HCT116 (cell line): ENCODE measurements around the gene CYP2D6. TPM values are rescaled to one million over a fixed set of nuclear protein-coding genes. Genes with fewer than 3 reads are reported as not detected.

Experiments
- ATAC-seq: fragments of 200-7000 bp; cut with Tn5 transposase; 2 replicates; pipeline ENCODE4 v1.9.1; 2020; ENCODE audit warnings: mild to moderate bottlenecking, moderate library complexity
- BruUV-seq: library from RNA; stranded (reverse); fragments of 400-500 nt; replicated peaks from 2 replicates; lab custom pipeline; 2021; lab: Mats Ljungman, UMichigan
- CTCF ChIA-PET: fragments of 300-600 bp; sonication (Branson Sonifier 250); formaldehyde crosslinking; loops from one replicate; lab custom pipeline; 2021; ENCODE audit warnings: antibody characterized with exemption; lab: Charles Lee
- POLR2A ChIA-PET: fragments of 300-600, 350-600 bp; sonication (Branson Sonifier 250); formaldehyde crosslinking; loops from one replicate; lab custom pipeline; 2021; ENCODE audit warnings: antibody characterized with exemption; lab: Charles Lee
- RAD21 ChIA-PET, 2 experiments: fragments of 300-600 bp; sonication (Branson Sonifier 250); formaldehyde crosslinking; loops; one replicate each; lab custom pipeline; 2023; ENCODE audit warnings: low total read pairs in 2 of 2; ENCODE audit not compliant: uncharacterized antibody in 2 of 2, unreplicated experiment in 2 of 2, low non-redundant PET in 1 of 2; lab: Charles Lee
- DNase-seq: peaks from one replicate; pipeline ENCODE4 v3.0.0-alpha.2; 2010; ENCODE audit warnings: low read depth, low spot score
- H2AFZ ChIP-seq: fragments of 200-600 bp; shearing (Covaris generic), sonication (generic); 2 replicates; pipeline ENCODE4 v1.6.1; 2017; ENCODE audit warnings: low read depth, mixed run types, mixed read lengths, antibody characterized with exemption, low read length; ENCODE audit not compliant: poor library complexity, severe bottlenecking
- H3K27ac ChIP-seq: 2 replicates; pipeline ENCODE4 v1.5.1; 2012; ENCODE audit warnings: low read depth, low read length
- H3K27me3 ChIP-seq: fragments of 200-600 bp; sonication (generic); 2 replicates; pipeline ENCODE4 v1.6.1; 2016; ENCODE audit warnings: mixed run types, low read length, mixed read lengths; ENCODE audit not compliant: insufficient read depth
- H3K36me3 ChIP-seq, 2 experiments: fragments of 200-500 bp in 1 of 2; fragments of 200-600 bp in 1 of 2; sonication (Bioruptor generic) in 1 of 2; sonication (generic) in 1 of 2; 2 replicates each; pipeline versions ENCODE4 v1.5.1 to v1.6.1; 2014 to 2016; ENCODE audit warnings: low read length in 2 of 2, inconsistent platforms in 1 of 2, mixed read lengths in 1 of 2, mixed run types in 1 of 2; ENCODE audit not compliant: insufficient read depth in 2 of 2, control insufficient read depth in 1 of 2
- H3K4me1 ChIP-seq, 2 experiments: fragments of 200-600 bp in 1 of 2; sonication (generic) in 1 of 2; 2 replicates each; pipeline versions ENCODE4 v1.5.1 to v1.6.1; 2012 to 2017; ENCODE audit warnings: low read length in 2 of 2, inconsistent platforms in 1 of 2, mild to moderate bottlenecking in 1 of 2, mixed read lengths in 1 of 2, mixed run types in 1 of 2, moderate library complexity in 1 of 2; ENCODE audit not compliant: insufficient read depth in 2 of 2, control insufficient read depth in 1 of 2
- H3K4me2 ChIP-seq: fragments of 200-600 bp; sonication (generic); 2 replicates; pipeline ENCODE4 v1.6.1; 2017; ENCODE audit warnings: mixed run types, low read length, mixed read lengths
- H3K4me3 ChIP-seq, 2 experiments: fragments of 200-600 bp in 1 of 2; sonication (generic) in 1 of 2; replicated peaks in 1 of 2; 2 replicates each; pipeline ENCODE4 v1.5.1; 2011 to 2016; ENCODE audit warnings: low read length in 2 of 2, control low read depth in 1 of 2, low read depth in 1 of 2, mild to moderate bottlenecking in 1 of 2, mixed read lengths in 1 of 2, mixed run types in 1 of 2
- H3K79me2 ChIP-seq: fragments of 200-600 bp; sonication (generic); 2 replicates; pipeline ENCODE4 v1.6.1; 2017; ENCODE audit warnings: mild to moderate bottlenecking, mixed run types, low read length, moderate library complexity, mixed read lengths; ENCODE audit not compliant: insufficient read depth
- H3K9ac ChIP-seq: fragments of 200-600 bp; sonication (generic); 2 replicates; pipeline ENCODE4 v1.6.1; 2016; ENCODE audit warnings: low read length, mixed read lengths
- H3K9me2 ChIP-seq: fragments of 200-600 bp; sonication (generic), shearing (Covaris generic); 2 replicates; pipeline ENCODE4 v1.6.1; 2017; ENCODE audit warnings: mixed run types, mild to moderate bottlenecking, moderate library complexity; ENCODE audit not compliant: insufficient read depth
- H3K9me3 ChIP-seq, 2 experiments: fragments of 200-500 bp in 1 of 2; fragments of 200-600 bp in 1 of 2; sonication (Bioruptor generic) in 1 of 2; sonication (generic) in 1 of 2; 2 replicates each; pipeline ENCODE4 v1.6.1; 2014 to 2017; ENCODE audit warnings: low read length in 2 of 2, mixed read lengths in 2 of 2, inconsistent platforms in 1 of 2, low read depth in 1 of 2, mild to moderate bottlenecking in 1 of 2, mixed run types in 1 of 2, moderate library complexity in 1 of 2; ENCODE audit not compliant: control insufficient read depth in 1 of 2, insufficient read depth in 1 of 2
- H4K20me1 ChIP-seq: fragments of 200-600 bp; sonication (generic), shearing (Covaris generic); 2 replicates; pipeline ENCODE4 v1.6.1; 2017; ENCODE audit warnings: mixed run types, mild to moderate bottlenecking, moderate library complexity; ENCODE audit not compliant: insufficient read depth
- EZH2phosphoT487 ChIP-seq: fragments of 200-600 bp; IDR thresholded peaks from 2 replicates; pipeline ENCODE4 v1.6.1; 2018; ENCODE audit warnings: antibody characterized with exemption, borderline replicate concordance
- FOSL1 ChIP-seq: IDR thresholded peaks from 2 replicates; pipeline ENCODE4 v1.6.1; 2012; ENCODE audit warnings: low read depth
- JUND ChIP-seq: IDR thresholded peaks from 2 replicates; pipeline ENCODE4 v1.6.1; 2012
- POLR2A ChIP-seq: IDR thresholded peaks from 2 replicates; pipeline ENCODE4 v1.7.0; 2011; ENCODE audit warnings: borderline replicate concordance; ENCODE audit not compliant: insufficient read depth, insufficient read length; ENCODE audit errors: extremely low read depth
- POLR2AphosphoS5 ChIP-seq: IDR thresholded peaks from 2 replicates; pipeline ENCODE4 v1.6.1; 2011; ENCODE audit warnings: mild to moderate bottlenecking, low read depth, low read length, moderate library complexity
- SIN3A ChIP-seq: IDR thresholded peaks from 2 replicates; pipeline ENCODE4 v1.6.1; 2012; ENCODE audit warnings: low read depth
- SRF ChIP-seq: IDR thresholded peaks from 2 replicates; pipeline ENCODE4 v1.6.1; 2012; ENCODE audit warnings: low read depth
- TCF7L2 ChIP-seq: IDR thresholded peaks from 2 replicates; pipeline ENCODE4 v1.7.0; 2011; ENCODE audit warnings: borderline replicate concordance, inconsistent platforms; ENCODE audit not compliant: insufficient read depth, insufficient read length; ENCODE audit errors: extremely low read depth
- ZNF274 ChIP-seq: fragments of 200-500 bp; sonication (Bioruptor generic); IDR thresholded peaks from 2 replicates; pipeline ENCODE4 v1.6.1; 2014; ENCODE audit warnings: mild to moderate bottlenecking, low read depth, low read length, inconsistent platforms
- intact Hi-C: fragments of 100-400 bp; cut with micrococcal nuclease; formaldehyde crosslinking; loops from 2 replicates; pipeline ENCODE4 v1.10.0; 2022
- total RNA-seq: library from RNA; stranded (reverse); gene quantifications from one replicate; pipeline ENCODE4 v1.2.1, GENCODE V29; 2021; ENCODE audit not compliant: unreplicated experiment
- TF ChIP-seq, protein P1 (sequence below): IDR thresholded peaks from 2 replicates; pipeline ENCODE4 v1.6.1; 2011; ENCODE audit warnings: mild to moderate bottlenecking, low read length, moderate library complexity; ENCODE audit not compliant: insufficient replicate concordance; ENCODE audit errors: extremely low read depth
- TF ChIP-seq, protein P2 (sequence below): IDR thresholded peaks from 2 replicates; pipeline ENCODE4 v1.6.1; 2012; ENCODE audit warnings: low read depth

Gene CYP2D6
- total RNA-seq, 1 experiment from 2014 or later = 1.9 TPM

DNA sequence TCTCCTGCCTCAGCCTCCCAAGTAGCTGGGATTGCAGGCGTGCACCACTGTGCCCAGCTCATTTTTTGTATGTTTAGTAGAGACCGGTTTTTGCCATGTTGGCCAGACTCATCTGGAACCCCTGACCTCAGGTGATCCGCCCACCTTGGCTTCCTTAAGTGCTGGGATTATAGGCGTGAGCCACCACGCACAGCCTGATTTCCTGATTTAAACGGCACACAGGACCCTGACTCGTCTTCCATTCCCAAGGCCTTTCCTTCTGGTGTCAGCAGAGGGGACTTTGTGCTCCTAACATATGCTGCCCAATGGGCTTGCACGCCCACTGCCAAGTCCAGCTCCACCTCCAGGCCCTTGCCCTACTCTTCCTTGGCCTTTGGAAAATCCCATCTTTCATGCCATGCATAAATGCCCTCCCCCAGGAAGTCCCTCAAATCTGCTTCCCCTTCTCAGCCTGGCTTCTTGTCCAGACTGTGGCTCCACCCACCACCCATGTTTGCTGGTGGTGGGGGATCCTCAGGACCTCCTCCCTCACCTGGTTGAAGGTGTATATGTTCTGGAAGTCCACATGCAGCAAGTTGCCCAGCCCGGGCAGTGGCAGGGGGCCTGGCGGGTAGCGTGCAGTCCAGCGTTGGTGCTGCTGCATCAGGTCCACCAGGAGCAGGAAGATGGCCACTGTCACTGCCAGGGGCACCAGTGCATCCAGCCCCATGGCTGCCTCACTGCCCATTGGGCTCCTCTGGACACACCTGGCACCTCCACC, 23.9 kb upstream of the CYP2D6 start:
- Histone ChIP-seq H3K9me2 (no peaks in the 10 kb centered on the region), H3K4me1 (peaks cover 0 to 14% of the 10 kb centered on the region in 2 experiments; a peak in 2 of 4 replicates), H3K4me3 (no peak overlapping the region), H3K9me3 (no peaks in the 10 kb centered on the region), H3K9ac (no peak overlapping the region), H3K27me3 (no peaks in the 10 kb centered on the region), H2AFZ (no peak overlapping the region), H3K27ac (no peak overlapping the region), H3K79me2 (no peaks in the 10 kb centered on the region), H3K36me3 (0 out of 4 replicates have a peak, but pooled peaks cover 0 to 3% of the 10 kb centered on the region in 2 experiments), H3K4me2 (no peak overlapping the region), H4K20me1 (no peaks in the 10 kb centered on the region)
- TF ChIP-seq TCF7L2 = no peak
- TF ChIP-seq ZNF274 = no peak
- TF ChIP-seq POLR2AphosphoS5 = no peak
- TF ChIP-seq SRF = no peak
- no peak for TF ChIP-seq JUND
- no peak for TF ChIP-seq EZH2phosphoT487
- TF ChIP-seq, protein P1, sequence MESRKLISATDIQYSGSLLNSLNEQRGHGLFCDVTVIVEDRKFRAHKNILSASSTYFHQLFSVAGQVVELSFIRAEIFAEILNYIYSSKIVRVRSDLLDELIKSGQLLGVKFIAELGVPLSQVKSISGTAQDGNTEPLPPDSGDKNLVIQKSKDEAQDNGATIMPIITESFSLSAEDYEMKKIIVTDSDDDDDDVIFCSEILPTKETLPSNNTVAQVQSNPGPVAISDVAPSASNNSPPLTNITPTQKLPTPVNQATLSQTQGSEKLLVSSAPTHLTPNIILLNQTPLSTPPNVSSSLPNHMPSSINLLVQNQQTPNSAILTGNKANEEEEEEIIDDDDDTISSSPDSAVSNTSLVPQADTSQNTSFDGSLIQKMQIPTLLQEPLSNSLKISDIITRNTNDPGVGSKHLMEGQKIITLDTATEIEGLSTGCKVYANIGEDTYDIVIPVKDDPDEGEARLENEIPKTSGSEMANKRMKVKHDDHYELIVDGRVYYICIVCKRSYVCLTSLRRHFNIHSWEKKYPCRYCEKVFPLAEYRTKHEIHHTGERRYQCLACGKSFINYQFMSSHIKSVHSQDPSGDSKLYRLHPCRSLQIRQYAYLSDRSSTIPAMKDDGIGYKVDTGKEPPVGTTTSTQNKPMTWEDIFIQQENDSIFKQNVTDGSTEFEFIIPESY = no peak
- TF ChIP-seq SIN3A = no peak
- TF ChIP-seq FOSL1 = no peak
- TF ChIP-seq POLR2A = no peak
- TF ChIP-seq, protein P2, sequence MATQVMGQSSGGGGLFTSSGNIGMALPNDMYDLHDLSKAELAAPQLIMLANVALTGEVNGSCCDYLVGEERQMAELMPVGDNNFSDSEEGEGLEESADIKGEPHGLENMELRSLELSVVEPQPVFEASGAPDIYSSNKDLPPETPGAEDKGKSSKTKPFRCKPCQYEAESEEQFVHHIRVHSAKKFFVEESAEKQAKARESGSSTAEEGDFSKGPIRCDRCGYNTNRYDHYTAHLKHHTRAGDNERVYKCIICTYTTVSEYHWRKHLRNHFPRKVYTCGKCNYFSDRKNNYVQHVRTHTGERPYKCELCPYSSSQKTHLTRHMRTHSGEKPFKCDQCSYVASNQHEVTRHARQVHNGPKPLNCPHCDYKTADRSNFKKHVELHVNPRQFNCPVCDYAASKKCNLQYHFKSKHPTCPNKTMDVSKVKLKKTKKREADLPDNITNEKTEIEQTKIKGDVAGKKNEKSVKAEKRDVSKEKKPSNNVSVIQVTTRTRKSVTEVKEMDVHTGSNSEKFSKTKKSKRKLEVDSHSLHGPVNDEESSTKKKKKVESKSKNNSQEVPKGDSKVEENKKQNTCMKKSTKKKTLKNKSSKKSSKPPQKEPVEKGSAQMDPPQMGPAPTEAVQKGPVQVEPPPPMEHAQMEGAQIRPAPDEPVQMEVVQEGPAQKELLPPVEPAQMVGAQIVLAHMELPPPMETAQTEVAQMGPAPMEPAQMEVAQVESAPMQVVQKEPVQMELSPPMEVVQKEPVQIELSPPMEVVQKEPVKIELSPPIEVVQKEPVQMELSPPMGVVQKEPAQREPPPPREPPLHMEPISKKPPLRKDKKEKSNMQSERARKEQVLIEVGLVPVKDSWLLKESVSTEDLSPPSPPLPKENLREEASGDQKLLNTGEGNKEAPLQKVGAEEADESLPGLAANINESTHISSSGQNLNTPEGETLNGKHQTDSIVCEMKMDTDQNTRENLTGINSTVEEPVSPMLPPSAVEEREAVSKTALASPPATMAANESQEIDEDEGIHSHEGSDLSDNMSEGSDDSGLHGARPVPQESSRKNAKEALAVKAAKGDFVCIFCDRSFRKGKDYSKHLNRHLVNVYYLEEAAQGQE = no peak
- ChIA-PET CTCF (no interaction called here), RAD21 (no interaction called here), POLR2A (no interaction called here)
- DNase-seq (no peak), ATAC-seq (no peak)
- intact Hi-C loops = no loop called here
- no TSS peak for BruUV-seq
